ENCODE results near the gene SH3GL2.
"Not testable (repeated sequence)": the region's sequence is repeated elsewhere in the genome, so short reads cannot be mapped to it uniquely, and the experiment has no call there.

Gene SH3GL2

DNA sequence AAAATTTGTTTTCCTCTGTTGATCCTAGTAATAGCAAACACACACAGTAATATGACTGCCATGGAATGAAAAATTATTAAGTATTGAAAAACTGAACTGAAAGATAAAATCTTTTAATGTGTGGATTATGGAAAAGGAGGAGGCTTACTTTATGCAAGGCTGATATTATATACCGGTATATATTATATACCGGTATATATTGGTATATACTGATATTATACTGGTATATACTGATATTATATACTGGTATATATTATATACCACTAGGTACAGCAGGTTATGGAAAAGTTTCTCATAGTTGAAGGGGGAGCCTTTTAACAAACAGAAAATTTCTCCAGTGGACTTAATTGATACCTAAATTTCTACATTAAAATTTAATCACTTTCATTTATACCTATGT lies 181.4 kb downstream of the SH3GL2 start:
- DNase-seq: no peak

GRCh38 chr9:17761984-17762676 lies 183.3 kb downstream of the SH3GL2 start:
- DNase-seq: no peak

- DNase-seq: no peak
Observed at GRCh38 chr9:17764306-17764705, 185.4 kb downstream of the SH3GL2 start.

DNA sequence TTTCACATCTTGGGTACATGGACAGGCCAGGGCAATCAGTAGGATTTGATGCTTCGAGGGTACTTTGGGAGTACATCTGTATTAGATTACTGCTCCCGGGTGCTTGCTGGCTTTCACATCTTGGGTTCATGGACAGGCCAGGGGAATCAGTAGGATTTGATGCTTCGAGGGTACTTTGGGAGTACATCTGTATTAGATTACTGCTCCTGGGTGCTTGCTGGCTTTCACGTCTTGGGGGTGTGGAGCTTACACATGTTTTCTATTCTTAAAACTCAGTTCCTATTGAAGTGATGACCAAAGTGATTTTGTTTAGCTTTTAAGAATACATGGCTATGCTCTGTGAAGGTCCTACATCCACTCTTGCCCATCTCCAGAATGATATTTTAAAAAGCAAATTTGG lies 186.3 kb downstream of the SH3GL2 start:
- DNase-seq: not testable (repeated sequence)

GRCh38 chr9:17772223-17772622 lies 193.4 kb downstream of the SH3GL2 start:
- no peak for DNase-seq

GRCh38 chr9:17775656-17776055 lies 196.8 kb downstream of the SH3GL2 start:
- DNase-seq: peak; percentile 9

DNA sequence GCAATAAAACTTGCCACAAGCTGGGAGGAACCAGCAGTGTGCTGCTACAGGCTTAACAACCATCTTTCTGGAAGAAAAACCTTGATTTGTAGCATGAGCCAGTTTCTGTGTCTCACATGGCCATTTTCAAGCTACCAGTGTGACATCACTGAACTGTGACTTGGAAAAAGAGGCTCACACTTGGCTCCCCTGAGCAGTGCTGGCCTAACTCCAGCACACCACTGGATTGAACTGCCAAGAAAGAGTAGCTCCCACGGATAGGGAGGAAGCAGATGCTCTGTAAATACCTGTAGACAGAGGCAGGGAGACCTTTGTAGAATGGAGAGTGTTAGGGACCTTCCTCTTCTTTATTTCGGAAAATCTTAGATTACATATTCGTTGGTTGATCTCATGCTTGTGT lies 197.9 kb downstream of the SH3GL2 start:
- DNase-seq: peak; percentile 15

DNA sequence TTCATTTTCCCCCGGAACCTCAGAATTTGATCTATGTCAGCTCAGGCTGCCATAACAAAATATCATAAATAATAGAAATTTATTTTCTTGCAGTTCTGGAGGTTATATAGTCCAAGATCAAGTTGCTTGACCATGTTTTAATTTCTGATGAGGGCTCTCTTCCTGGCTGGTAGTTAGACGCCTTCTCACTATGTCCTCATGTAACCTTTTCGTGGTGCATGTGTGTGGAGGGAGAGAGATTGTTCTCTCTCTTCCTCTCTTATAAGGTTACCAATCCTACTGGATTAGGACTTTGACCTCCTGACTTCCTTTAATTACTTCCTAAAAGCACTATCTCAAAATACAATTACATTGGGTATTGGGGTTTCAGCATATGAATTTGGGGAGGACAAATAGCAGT lies 198.6 kb downstream of the SH3GL2 start:
- DNase-seq: no peak

- no peak for DNase-seq
Observed at GRCh38 chr9:17782430-17783149, 203.7 kb downstream of the SH3GL2 start.

DNA sequence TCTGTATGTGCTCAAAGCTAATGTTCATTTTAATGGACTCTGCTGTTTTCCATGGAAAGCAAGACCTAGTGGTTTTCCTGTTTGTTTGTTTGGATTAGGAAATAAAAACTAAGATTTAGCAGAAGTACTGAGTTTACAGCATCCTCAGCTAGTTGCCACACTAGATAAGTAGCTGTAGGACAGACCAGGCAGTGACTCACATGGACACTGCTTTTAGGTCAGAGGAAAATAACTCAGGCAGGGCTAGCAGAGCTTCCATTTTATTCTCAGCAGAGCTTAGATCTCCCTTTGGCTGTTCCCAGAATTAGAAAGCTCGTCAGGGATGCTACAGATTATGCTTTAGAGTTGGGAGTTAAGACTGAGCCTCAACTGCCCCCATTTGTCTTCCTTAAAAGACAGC lies 204.4 kb downstream of the SH3GL2 start:
- DNase-seq: no peak

- DNase-seq: no peak
Observed at GRCh38 chr9:17789316-17789715, 210.4 kb downstream of the SH3GL2 start.

GRCh38 chr9:17793713-17794622 lies 215.1 kb downstream of the SH3GL2 start:
- DNase-seq: no peak

GRCh38 chr9:17795744-17796143 lies 216.9 kb downstream of the SH3GL2 start:
- DNase-seq: no peak

GRCh38 chr9:17799369-17799768 lies 220.5 kb downstream of the SH3GL2 start:
- no peak for DNase-seq

GRCh38 chr9:17800418-17800817 lies 221.6 kb downstream of the SH3GL2 start:
- DNase-seq: no peak

GRCh38 chr9:17802249-17802857 lies 223.5 kb downstream of the SH3GL2 start:
- peak; percentile 2 for DNase-seq

DNA sequence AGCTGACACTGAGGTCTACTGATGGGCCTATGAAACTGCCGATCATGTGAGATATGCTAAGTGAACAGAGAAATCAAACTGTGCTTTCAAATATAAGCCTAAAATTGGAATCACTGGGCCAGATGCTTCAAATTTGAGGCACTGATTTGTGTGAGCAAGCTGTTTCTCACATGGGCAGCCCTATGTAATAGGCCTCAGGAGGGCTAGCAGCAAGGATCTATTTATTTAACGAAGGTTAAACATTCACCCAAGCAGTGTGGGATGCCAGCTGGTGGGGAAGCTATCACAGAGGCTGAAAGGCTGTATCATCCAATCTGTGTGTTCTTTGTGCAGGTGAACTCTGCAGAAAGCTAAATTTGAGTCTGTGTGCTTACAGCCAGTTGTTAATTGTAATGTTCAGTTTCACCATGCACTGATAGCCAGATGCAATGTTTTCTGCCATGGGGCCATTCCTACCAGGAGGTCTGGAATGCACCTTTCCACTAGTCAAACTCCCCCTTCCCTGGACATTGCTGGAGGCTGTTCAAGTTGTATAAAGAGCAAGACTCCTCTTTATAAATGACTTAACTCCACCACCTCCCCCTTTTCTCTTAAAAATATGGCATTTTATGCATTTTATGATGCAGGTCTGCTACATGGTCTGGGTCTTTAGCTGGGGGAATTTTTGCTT lies 228.9 kb downstream of the SH3GL2 start:
- peak; percentile 54 for DNase-seq

GRCh38 chr9:17810317-17810716 lies 231.5 kb downstream of the SH3GL2 start:
- no peak for DNase-seq

DNA sequence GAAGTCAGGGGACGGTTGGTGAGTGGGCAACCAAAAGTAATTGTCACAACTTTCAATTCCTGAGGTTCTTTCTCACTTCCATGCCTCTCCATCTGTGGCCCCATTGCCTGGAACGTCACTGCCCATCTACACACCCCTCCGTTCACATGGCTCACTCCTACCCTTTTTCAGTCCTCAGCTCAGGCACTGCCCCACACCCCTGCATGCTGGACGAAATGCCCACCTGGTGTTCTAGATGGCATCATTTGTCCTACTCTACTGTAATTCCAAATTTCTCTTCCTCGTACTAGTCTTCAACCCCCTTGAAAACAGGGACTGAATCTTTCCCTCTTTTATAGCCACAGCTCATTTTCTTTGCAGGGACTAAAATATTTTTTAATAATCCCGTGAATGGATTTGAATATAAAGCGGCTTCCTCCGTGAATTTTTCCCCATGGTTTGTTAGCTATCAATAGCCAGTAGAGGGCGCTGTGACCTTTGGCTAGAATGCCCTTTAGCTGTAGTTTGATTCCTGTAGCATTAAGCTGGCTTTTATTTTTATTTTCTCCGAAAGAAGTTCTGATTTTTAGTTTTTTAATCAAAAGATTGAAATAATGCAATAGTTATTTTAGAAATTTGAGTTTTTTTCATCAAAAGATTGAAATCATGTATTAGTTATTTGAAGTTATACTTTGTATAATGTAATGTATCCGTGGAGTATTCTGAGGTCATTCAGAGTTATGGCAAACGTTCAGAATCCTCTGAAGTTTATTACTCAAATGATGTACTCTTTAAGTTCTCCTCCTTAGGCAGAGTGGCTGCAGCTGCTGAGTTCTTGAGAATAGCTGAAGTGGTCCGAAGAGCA lies 232.1 kb downstream of the SH3GL2 start:
- DNase-seq: peak; percentile 59

DNA sequence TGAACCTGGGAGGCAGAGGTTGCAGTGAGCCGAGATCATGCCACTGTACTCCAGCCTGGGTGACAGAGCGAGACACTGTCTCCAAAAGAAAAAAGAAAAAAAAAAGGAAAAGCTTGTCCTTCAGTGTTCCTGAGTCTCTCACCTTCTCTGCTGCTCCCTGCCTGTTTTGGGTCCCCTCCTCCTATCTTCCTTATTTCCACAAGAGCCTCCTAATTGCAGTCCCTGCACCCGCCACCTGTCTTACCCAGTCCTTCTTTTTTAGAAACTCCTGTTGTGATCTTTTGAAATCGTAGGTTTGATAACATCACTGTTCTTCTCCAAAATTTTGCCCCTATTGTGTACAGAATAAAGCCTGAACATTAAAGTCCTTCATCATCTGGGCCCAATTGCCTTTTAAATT lies 234.9 kb downstream of the SH3GL2 start:
- DNase-seq: no peak

GRCh38 chr9:17816431-17817027 lies 237.7 kb downstream of the SH3GL2 start:
- DNase-seq: no peak
